Measurements from ENCODE around the gene SPTSSA.
"Not testable (repeated sequence)": the region's sequence is repeated elsewhere in the genome, so short reads cannot be mapped to it uniquely, and the experiment has no call there.

Gene SPTSSA

GRCh38 chr14:34462132-34462893, at the start of gene SPTSSA:
Gene SPTSSA (minus strand): TSS chr14:34462240. CDS start chr14:34462207, 33 bp downstream.
- peak; percentile 90 for DNase-seq

GRCh38 chr14:34507884-34508283, 45.8 kb upstream of the SPTSSA start:
- no peak for DNase-seq

- DNase-seq, result no peak
Measured at GRCh38 chr14:34507459-34507858, 45.4 kb upstream of the SPTSSA start.

GRCh38 chr14:34505124-34505491, 43.1 kb upstream of the SPTSSA start:
- DNase-seq, result not testable (repeated sequence)

DNA sequence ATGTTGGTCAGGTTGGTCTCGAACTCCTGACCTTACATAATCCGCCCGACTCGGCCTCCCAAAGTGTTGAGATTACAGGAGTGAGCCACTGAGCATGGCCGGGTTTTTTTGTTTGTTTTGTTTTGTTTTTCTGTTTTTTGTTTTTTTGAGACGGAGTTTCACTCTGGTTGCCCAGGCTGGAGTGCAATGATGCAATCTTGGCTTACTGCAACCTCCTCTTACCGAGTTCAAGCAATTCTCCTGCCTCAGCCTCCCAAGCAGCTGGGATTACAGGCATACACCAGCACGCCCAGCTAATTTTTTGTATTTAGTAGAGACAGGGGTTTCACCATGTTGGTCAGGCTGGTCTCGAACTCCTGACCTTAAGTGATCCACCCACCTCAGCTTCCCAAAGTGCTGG, 42.0 kb upstream of the SPTSSA start:
- not testable (repeated sequence) for DNase-seq

- no peak for DNase-seq
Measured at GRCh38 chr14:34502545-34503225, 40.6 kb upstream of the SPTSSA start.

GRCh38 chr14:34502001-34502400, 40.0 kb upstream of the SPTSSA start:
- no peak for DNase-seq

DNA sequence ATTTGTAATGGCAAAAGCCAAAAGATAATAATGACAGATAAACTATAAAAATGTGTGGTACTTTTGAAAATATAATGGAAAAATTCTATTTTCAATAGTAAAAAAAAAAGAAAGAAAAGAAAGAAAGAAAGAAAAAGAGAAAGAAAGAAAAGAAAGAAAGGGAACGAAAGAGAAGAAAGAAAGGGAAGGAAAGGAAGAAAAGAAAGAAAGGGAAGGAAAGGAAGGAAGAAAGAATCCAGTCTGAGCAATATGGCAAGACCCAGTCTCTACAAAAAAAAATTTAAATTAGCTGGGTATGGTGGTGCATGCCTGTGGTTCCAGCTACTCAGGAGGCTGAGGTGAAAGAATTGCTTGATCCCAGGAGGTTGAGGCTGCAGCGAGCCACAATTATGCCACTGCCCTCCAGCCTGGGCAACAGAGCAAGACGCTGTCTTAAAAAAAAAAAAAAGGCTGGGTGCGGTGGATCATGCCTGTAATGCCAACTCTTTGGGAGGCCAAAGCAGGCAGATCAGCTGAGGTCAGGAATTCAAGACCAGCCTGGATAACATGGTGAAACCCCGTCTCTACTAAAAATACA, 39.1 kb upstream of the SPTSSA start:
- no peak for DNase-seq

GRCh38 chr14:34498684-34499412, 36.8 kb upstream of the SPTSSA start:
- DNase-seq, result no peak

DNA sequence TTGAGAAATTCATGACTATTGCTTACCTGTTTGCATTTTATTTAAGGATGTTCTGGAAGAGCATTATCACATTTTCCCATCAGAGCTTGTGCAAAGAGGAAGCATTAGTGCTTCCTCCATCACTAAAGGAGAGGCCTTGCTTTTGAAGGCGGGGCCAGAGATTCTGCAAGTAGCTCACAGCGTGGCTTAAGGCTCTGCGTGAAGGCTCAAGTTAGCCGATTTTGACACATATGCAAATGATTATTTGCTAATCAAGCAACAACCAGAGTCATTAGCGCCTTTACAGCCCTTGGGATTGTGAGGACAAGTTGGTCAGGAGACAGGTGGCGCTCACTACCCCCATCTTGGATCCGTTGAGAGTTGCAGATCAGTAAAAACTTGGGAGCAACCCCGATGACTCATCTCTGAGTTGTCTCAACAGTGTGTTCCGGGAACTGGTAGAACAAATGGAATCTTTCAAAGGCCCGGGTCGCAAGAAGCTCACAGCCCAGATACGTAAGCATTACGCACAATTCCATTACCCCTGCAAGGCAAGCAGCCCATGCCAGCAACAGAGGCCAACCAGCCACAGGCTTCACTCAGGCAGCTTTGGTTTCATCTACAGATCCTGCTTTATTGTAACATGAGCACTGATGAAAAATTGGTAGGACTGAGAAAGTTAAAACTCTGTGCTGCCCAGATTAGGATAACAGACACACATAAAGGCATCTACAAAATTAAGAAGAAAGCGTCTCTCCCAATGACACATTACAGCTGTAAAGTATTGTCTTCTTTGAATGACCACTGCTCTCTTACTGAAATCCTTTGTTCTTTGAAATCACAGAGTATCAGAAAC, 34.9 kb upstream of the SPTSSA start:
- no peak for DNase-seq

GRCh38 chr14:34496007-34496678, 34.1 kb upstream of the SPTSSA start:
- DNase-seq, result no peak

GRCh38 chr14:34489324-34489723, 27.3 kb upstream of the SPTSSA start:
- no peak for DNase-seq

DNA sequence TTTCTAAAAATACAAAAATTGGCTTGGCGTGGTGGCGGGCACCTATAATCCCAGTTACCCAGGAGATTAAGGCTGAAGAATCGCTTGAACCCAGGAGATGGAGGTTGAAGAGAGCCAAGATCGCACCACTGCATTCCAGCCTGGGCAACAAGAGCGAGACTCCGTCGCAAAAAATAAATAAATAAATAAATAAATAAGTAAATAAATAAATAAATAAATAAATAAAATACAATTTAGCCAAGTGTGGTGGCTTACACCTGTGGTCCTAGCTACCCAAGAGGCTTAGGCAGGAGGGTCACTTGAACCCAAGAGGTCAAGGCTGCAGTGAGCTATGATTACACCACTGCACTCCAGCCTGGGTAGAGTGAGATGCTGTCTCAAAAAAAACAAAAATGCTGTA, 26.5 kb upstream of the SPTSSA start:
- no peak for DNase-seq

- DNase-seq, result no peak
Measured at GRCh38 chr14:34484726-34485125, 22.7 kb upstream of the SPTSSA start.

- DNase-seq, result no peak
Measured at GRCh38 chr14:34482463-34482862, 20.4 kb upstream of the SPTSSA start.

GRCh38 chr14:34479694-34480093, 17.7 kb upstream of the SPTSSA start:
- DNase-seq, result no peak

GRCh38 chr14:34478261-34478660, 16.2 kb upstream of the SPTSSA start:
- no peak for DNase-seq

DNA sequence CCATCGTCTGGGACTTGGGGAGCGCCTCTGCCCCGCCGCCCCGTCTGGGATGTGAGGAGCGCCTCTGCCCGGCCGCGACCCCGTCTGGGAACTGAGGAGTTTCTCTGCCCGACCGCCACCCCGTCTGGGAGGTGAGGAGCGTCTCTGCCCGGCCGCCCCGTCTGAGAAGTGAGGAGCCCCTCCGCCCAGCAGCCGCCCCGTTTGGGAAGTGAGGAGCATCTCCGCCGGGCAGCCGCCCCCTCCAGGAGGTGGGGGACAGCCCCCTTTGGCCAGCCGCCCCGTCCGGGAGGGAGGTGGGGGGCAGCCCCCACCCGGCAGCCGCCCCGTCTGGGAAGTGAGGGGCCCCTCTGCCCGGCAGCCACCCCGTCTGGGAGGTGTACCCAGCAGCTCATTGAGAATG, 14.0 kb upstream of the SPTSSA start:
- not testable (repeated sequence) for DNase-seq

DNA sequence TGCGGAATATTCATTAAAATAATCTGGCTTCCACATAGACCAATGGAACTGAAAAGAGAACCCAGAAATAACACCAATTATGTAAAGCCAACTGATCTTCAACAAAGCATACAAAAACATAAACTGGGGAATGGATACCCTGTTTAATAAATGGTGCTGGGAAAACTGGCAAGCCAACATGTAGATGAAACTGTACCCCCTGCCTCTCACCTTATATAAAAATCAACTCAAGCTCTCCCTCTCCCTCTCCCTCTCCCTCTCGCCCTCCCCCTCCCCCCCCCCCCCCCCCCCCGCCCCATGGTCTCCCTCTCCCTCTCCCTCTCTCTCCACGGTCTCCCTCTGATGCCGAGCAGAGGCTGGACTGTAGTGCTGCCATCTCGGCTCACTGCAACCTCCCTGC, 13.1 kb upstream of the SPTSSA start:
- no peak for DNase-seq

DNA sequence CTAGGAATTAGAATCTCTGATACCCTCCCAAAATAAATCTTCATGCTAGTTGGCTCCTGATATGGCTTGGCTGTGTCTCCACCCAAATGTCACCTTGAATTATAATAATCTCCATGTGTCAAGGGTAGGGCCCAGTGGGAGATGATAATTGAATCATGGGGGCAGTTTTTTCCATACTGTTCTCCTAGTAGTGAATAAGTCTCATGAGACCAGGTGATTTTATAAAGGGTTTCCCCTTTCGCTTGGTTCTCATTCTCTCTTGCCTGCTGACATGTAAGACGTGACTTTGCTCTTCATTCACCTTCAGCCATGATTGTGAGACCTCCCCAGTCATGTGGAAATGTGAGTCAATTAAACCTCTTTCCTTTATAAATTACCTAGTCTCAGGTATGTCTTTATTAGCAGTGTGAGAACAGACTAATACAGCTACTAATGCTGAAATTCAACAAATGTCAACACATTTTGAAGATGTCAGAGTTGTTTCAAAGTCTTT, 12.2 kb upstream of the SPTSSA start:
- no peak for DNase-seq

- no peak for DNase-seq
Measured at GRCh38 chr14:34472706-34473279, 10.8 kb upstream of the SPTSSA start.

Measured in activated naive CD4-positive, alpha-beta T cell treated with anti-CD3 and anti-CD28 coated beads, Interleukin-2, amount 50 U/mL, for 16 hours (primary cell).